HepG2 (cell line): ENCODE data around the gene TAB3.

Experiments
- EZH2 ChIP-seq: conservative IDR thresholded peaks from 2 replicates; pipeline ENCODE4 v1.6.1; 2012; ENCODE audit warnings: mild to moderate bottlenecking, low read depth, low read length, moderate library complexity
- JARID2 ChIP-seq: sonication (generic); formaldehyde crosslinking; IDR thresholded peaks from 2 replicates; pipeline ENCODE4 v1.8.1; 2023; ENCODE audit warnings: missing genetic modification reagents, inconsistent platforms; ENCODE audit not compliant: insufficient replicate concordance
- POLR2A ChIP-seq, 2 experiments: IDR thresholded peaks; 2 replicates each; pipeline ENCODE4 v1.6.1; 2011; ENCODE audit warnings: low read depth in 2 of 2, low read length in 2 of 2, mild to moderate bottlenecking in 1 of 2, moderate library complexity in 1 of 2; ENCODE audit not compliant: insufficient read depth in 1 of 2
- ZBTB8A ChIP-seq: sonication (generic); formaldehyde crosslinking; IDR thresholded peaks from 2 replicates; pipeline ENCODE4 v1.4.0; 2020; ENCODE audit warnings: mild to moderate bottlenecking, low read depth, missing genetic modification reagents, borderline replicate concordance
- ZNF138 ChIP-seq: sonication (generic); formaldehyde crosslinking; IDR thresholded peaks from 2 replicates; pipeline ENCODE4 v1.5.0; 2020; ENCODE audit warnings: mild to moderate bottlenecking, low read depth, missing genetic modification reagents
- ZNF639 ChIP-seq: conservative IDR thresholded peaks from 2 replicates; pipeline ENCODE4 v1.6.1; 2018; ENCODE audit warnings: missing genetic modification reagents
- ZNF773 ChIP-seq: sonication (generic); formaldehyde crosslinking; IDR thresholded peaks from 2 replicates; pipeline ENCODE4 v1.4.0; 2020; ENCODE audit warnings: missing genetic modification reagents, borderline replicate concordance
- TF ChIP-seq, protein P1 (sequence below): sonication (generic); formaldehyde crosslinking; IDR thresholded peaks from 2 replicates; pipeline ENCODE4 v1.8.1; 2023; ENCODE audit warnings: missing genetic modification reagents, inconsistent platforms, borderline replicate concordance

GRCh38 chrX:30799327-30799726, 89.7 kb downstream of the TAB3 start:
- TF ChIP-seq ZNF639: no peak
- TF ChIP-seq, protein P1, sequence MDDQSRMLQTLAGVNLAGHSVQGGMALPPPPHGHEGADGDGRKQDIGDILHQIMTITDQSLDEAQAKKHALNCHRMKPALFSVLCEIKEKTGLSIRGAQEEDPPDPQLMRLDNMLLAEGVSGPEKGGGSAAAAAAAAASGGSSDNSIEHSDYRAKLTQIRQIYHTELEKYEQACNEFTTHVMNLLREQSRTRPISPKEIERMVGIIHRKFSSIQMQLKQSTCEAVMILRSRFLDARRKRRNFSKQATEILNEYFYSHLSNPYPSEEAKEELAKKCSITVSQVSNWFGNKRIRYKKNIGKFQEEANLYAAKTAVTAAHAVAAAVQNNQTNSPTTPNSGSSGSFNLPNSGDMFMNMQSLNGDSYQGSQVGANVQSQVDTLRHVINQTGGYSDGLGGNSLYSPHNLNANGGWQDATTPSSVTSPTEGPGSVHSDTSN: no peak
- TF ChIP-seq ZBTB8A (CRISPR knock-in tag): no peak
- no peak for TF ChIP-seq JARID2 (CRISPR knock-in tag)
- TF ChIP-seq POLR2A (IDR thresholded peaks at IDR 0.05; ENCODE audit: insufficient read depth in 1 of 2, low read depth in 2 of 2, low read length in 2 of 2): no peak
- TF ChIP-seq ZNF138: no peak
- TF ChIP-seq EZH2: no peak
- TF ChIP-seq ZNF773 (CRISPR knock-in tag): no peak
